Measurements from ENCODE around the gene TMEM163. TPM values are rescaled to one million over a fixed set of nuclear protein-coding genes. Genes with fewer than 3 reads are reported as not detected.
"Not testable (repeated sequence)": the region's sequence is repeated elsewhere in the genome, so short reads cannot be mapped to it uniquely, and the experiment has no call there.

The TMEM163 gene
- total RNA-seq, 2 experiments from 2014 or later, result 0.08 to 0.10 TPM

GRCh38 chr2:134669731-134670669 is 48.8 kb downstream of the TMEM163 start:
- POLR2A ChIA-PET, result no interaction called here
- CTCF ChIA-PET, result interaction anchor here (0.9 to 1.4 kb wide), 3 partner anchors 13 to 219 kb away, joined by 3 to 4 read pairs (median 3); no protein-coding TSS in a partner anchor

GRCh38 chr2:134668821-134669220 is 50.0 kb downstream of the TMEM163 start:
- CTCF ChIA-PET, result interaction anchor here (0.9 to 1.0 kb wide), 2 partner anchors 11 to 45 kb away, joined by 3 read pairs; no protein-coding TSS in a partner anchor
- POLR2A ChIA-PET, result interaction anchor here (0.6 to 1.0 kb wide), 2 partner anchors 10 to 1072 kb away, joined by 3 read pairs; no protein-coding TSS in a partner anchor

GRCh38 chr2:134667541-134667940 is 51.3 kb downstream of the TMEM163 start:
- ChIA-PET CTCF (no interaction called here), POLR2A (no interaction called here)

GRCh38 chr2:134667081-134667480 is 51.7 kb downstream of the TMEM163 start:
- CTCF ChIA-PET, result no interaction called here
- POLR2A ChIA-PET, result no interaction called here

GRCh38 chr2:134665727-134666506 is 52.9 kb downstream of the TMEM163 start:
- ChIA-PET CTCF (interaction anchor here (0.6 kb wide), 1 partner anchor 383 kb away, joined by 3 read pairs; no protein-coding TSS in a partner anchor), POLR2A (no interaction called here)

- ChIA-PET POLR2A (no interaction called here), CTCF (interaction anchor here (1.4 kb wide), 1 partner anchor 26 kb away, joined by 4 read pairs; no protein-coding TSS in a partner anchor)
Measured at GRCh38 chr2:134663451-134664450, 55.0 kb downstream of the TMEM163 start.

GRCh38 chr2:134662751-134663150 is 56.0 kb downstream of the TMEM163 start:
- POLR2A ChIA-PET, result no interaction called here
- CTCF ChIA-PET, result no interaction called here

GRCh38 chr2:134660626-134661402 is 58.0 kb downstream of the TMEM163 start:
- CTCF ChIA-PET, result no interaction called here
- POLR2A ChIA-PET, result no interaction called here

GRCh38 chr2:134659724-134660123 is 59.1 kb downstream of the TMEM163 start:
- ChIA-PET CTCF (interaction anchor here (0.5 kb wide), 1 partner anchor 10 kb away, joined by 3 read pairs; no protein-coding TSS in a partner anchor), POLR2A (no interaction called here)

- POLR2A ChIA-PET, result no interaction called here
Measured at GRCh38 chr2:134657650-134658250, 61.0 kb downstream of the TMEM163 start.

GRCh38 chr2:134656391-134656790 is 62.4 kb downstream of the TMEM163 start:
- POLR2A ChIA-PET, result not testable (repeated sequence)
- CTCF ChIA-PET, result interaction anchor here (1.2 kb wide), 1 partner anchor 143 kb away, joined by 3 read pairs; no protein-coding TSS in a partner anchor

More at GRCh38 chr2:134657650-134658250, 61.0 kb downstream of the TMEM163 start:
- CTCF ChIA-PET, result interaction anchor here (1.2 kb wide), 1 partner anchor 142 kb away, joined by 3 read pairs; no protein-coding TSS in a partner anchor

- CTCF ChIA-PET, result no interaction called here
- POLR2A ChIA-PET, result no interaction called here
Measured at GRCh38 chr2:134648586-134648985, 70.2 kb downstream of the TMEM163 start.

GRCh38 chr2:134647607-134648256 is 71.1 kb downstream of the TMEM163 start:
- ChIA-PET POLR2A (no interaction called here), CTCF (no interaction called here)

GRCh38 chr2:134642938-134643337 is 75.9 kb downstream of the TMEM163 start:
- CTCF ChIA-PET, result no interaction called here
- POLR2A ChIA-PET, result no interaction called here

- ChIA-PET CTCF (no interaction called here), POLR2A (no interaction called here)
Measured at GRCh38 chr2:134640494-134640893, 78.3 kb downstream of the TMEM163 start.

- CTCF ChIA-PET, result no interaction called here
- POLR2A ChIA-PET, result no interaction called here
Measured at GRCh38 chr2:134639265-134639664, 79.5 kb downstream of the TMEM163 start.

GRCh38 chr2:134636714-134637113 is 82.1 kb downstream of the TMEM163 start:
- POLR2A ChIA-PET, result no interaction called here
- CTCF ChIA-PET, result no interaction called here

Measured in activated CD8-positive, alpha-beta memory T cell treated with anti-CD3 and anti-CD28 coated beads for 36 hours (primary cell).